WTC11 (cell line): ENCODE results near the gene SEMA4D. TPM values are rescaled to one million over a fixed set of nuclear protein-coding genes. Genes with fewer than 3 reads are reported as not detected.

ENCODE experiments used
- ATAC-seq: fragments of 200-7000 bp; cut with Tn5 transposase; 2 replicates; pipeline ENCODE4 v1.10.0; 2021; ENCODE audit warnings: mild to moderate bottlenecking, moderate library complexity
- CTCF ChIA-PET: fragments of 300-600 bp; sonication (Branson Sonifier 250); formaldehyde crosslinking; loops from one replicate; lab custom pipeline; 2021; ENCODE audit warnings: antibody characterized with exemption; lab: Charles Lee
- POLR2A ChIA-PET: fragments of 350-600 bp; sonication (Branson Sonifier 250); formaldehyde crosslinking; loops from one replicate; lab custom pipeline; 2021; ENCODE audit warnings: antibody characterized with exemption; lab: Charles Lee
- DNase-seq: peaks from one replicate; pipeline ENCODE4 v3.0.0; 2021; ENCODE audit warnings: low spot score
- H3K27ac Mint-ChIP-seq: 2 replicates; pipeline ENCODE4 v1.8.0; 2021; ENCODE audit warnings: mixed read lengths
- H3K27me3 Mint-ChIP-seq: 2 replicates; pipeline ENCODE4 v1.8.0; 2021; ENCODE audit warnings: low read depth, mild to moderate bottlenecking, moderate library complexity, mixed read lengths
- H3K36me3 Mint-ChIP-seq: 2 replicates; pipeline ENCODE4 v1.8.0; 2021; ENCODE audit warnings: mixed read lengths
- H3K4me1 Mint-ChIP-seq: 2 replicates; pipeline ENCODE4 v1.8.0; 2022; ENCODE audit warnings: mixed read lengths
- H3K4me3 Mint-ChIP-seq: 2 replicates; pipeline ENCODE4 v1.8.0; 2021; ENCODE audit warnings: mild to moderate bottlenecking, moderate library complexity, mixed read lengths
- H3K9me3 Mint-ChIP-seq: 2 replicates; pipeline ENCODE4 v1.8.0; 2021; ENCODE audit warnings: mixed read lengths
- ATF1 ChIP-seq: sonication (generic); formaldehyde crosslinking; IDR thresholded peaks from 2 replicates; pipeline ENCODE4 v1.8.1; 2023; ENCODE audit warnings: mild to moderate bottlenecking, moderate library complexity, missing genetic modification reagents
- ERG ChIP-seq: fragments of 250-450 bp; sonication (Bioruptor Pico); IDR thresholded peaks from 2 replicates; pipeline ENCODE4 v1.8.0; 2021; ENCODE audit warnings: mild to moderate bottlenecking
- FOXJ3 ChIP-seq: sonication (generic); formaldehyde crosslinking; IDR thresholded peaks from 2 replicates; pipeline ENCODE4 v1.9.0; 2021; ENCODE audit warnings: missing genetic modification reagents, mild to moderate bottlenecking, borderline replicate concordance
- GTF2I ChIP-seq: fragments of 250-450 bp; sonication (Bioruptor Pico); conservative IDR thresholded peaks from 2 replicates; pipeline ENCODE4 v1.4.0; 2021; ENCODE audit warnings: mild to moderate bottlenecking
- IRF1 ChIP-seq: sonication (generic); formaldehyde crosslinking; IDR thresholded peaks from 2 replicates; pipeline ENCODE4 v1.8.0; 2023; ENCODE audit warnings: missing genetic modification reagents
- NFE2L1 ChIP-seq: sonication (generic); formaldehyde crosslinking; IDR thresholded peaks from 2 replicates; pipeline ENCODE4 v1.8.1; 2023; ENCODE audit warnings: missing genetic modification reagents
- NFYB ChIP-seq: sonication (generic); formaldehyde crosslinking; conservative IDR thresholded peaks from 2 replicates; pipeline ENCODE4 v1.8.0; 2022; ENCODE audit warnings: low read depth, missing genetic modification reagents
- NR1H2 ChIP-seq: sonication (generic); formaldehyde crosslinking; IDR thresholded peaks from 2 replicates; pipeline ENCODE4 v1.9.0; 2021; ENCODE audit warnings: mild to moderate bottlenecking, moderate library complexity, missing genetic modification reagents
- OVOL2 ChIP-seq: fragments of 250-450 bp; sonication (Bioruptor Pico); IDR thresholded peaks from 2 replicates; pipeline ENCODE4 v1.9.0; 2021; ENCODE audit warnings: mild to moderate bottlenecking, borderline replicate concordance
- PRDM15 ChIP-seq: sonication (generic); formaldehyde crosslinking; IDR thresholded peaks from 2 replicates; pipeline ENCODE4 v1.8.0; 2022; ENCODE audit warnings: missing genetic modification reagents
- PRRX2 ChIP-seq: fragments of 250-450 bp; sonication (Bioruptor Pico); IDR thresholded peaks from 2 replicates; pipeline ENCODE4 v1.8.0; 2021; ENCODE audit warnings: mild to moderate bottlenecking
- RORB ChIP-seq: fragments of 250-450 bp; sonication (Bioruptor Pico); IDR thresholded peaks from 2 replicates; pipeline ENCODE4 v1.9.0; 2021; ENCODE audit warnings: mild to moderate bottlenecking
- TP53 ChIP-seq: sonication (generic); formaldehyde crosslinking; IDR thresholded peaks from 2 replicates; pipeline ENCODE4 v1.8.1; 2023; ENCODE audit warnings: mild to moderate bottlenecking, missing genetic modification reagents
- USF1 ChIP-seq: sonication (generic); formaldehyde crosslinking; IDR thresholded peaks from 2 replicates; pipeline ENCODE4 v1.8.0; 2022; ENCODE audit warnings: mild to moderate bottlenecking, missing genetic modification reagents
- ZMAT4 ChIP-seq: fragments of 250-450 bp; sonication (Bioruptor Pico); IDR thresholded peaks from 2 replicates; pipeline ENCODE4 v1.9.0; 2021; ENCODE audit warnings: mild to moderate bottlenecking
- ZNF416 ChIP-seq: fragments of 250-450 bp; sonication (Bioruptor Pico); IDR thresholded peaks from 2 replicates; pipeline ENCODE4 v1.9.0; 2021; ENCODE audit warnings: mild to moderate bottlenecking, inconsistent platforms
- ZNF671 ChIP-seq: fragments of 250-450 bp; sonication (Bioruptor Pico); IDR thresholded peaks from 2 replicates; pipeline ENCODE4 v1.8.0; 2021; ENCODE audit warnings: mild to moderate bottlenecking
- total RNA-seq: library from RNA; stranded (reverse); gene quantifications from 3 replicates; pipeline ENCODE4 v1.2.3, GENCODE V29; 2021
- TF ChIP-seq, protein P1 (sequence below): fragments of 200-600 bp; IDR thresholded peaks from 2 replicates; pipeline ENCODE4 v1.8.0; 2022; ENCODE audit warnings: antibody characterized with exemption
- TF ChIP-seq, protein P2 (sequence below): sonication (generic); formaldehyde crosslinking; IDR thresholded peaks from 2 replicates; pipeline ENCODE4 v1.8.1; 2022; ENCODE audit warnings: low read depth, mild to moderate bottlenecking, moderate library complexity, missing genetic modification reagents, borderline replicate concordance

SEMA4D gene
- total RNA-seq, 1 experiment from 2014 or later, result 67.8 TPM

DNA sequence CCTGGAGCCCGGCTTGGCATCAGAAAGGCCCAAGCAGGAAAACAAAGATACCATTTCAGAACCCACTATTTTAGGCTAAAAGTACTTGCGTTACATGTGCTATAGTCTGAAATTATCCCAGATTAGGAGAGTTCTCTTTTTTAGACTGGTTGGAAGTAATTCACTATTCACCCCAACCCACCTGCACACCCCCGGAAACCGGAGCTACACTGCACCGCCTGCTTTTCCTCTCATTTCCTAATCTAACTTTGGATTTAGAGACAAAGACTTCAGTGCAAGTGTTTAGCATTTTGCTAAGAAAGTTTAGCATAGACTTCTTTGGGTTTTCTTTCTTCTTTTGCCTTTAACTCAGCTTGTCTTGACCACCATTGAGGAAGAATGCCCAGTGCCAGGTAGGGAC lies 100.4 kb downstream of the SEMA4D start:
- Mint-ChIP-seq H3K27ac (no peak overlapping the region), H3K9me3 (no peaks in the 10 kb centered on the region), H3K27me3 (no peaks in the 10 kb centered on the region), H3K36me3 (peaks cover 64% of the 10 kb centered on the region), H3K4me1 (no peaks in the 10 kb centered on the region), H3K4me3 (no peak overlapping the region)
- DNase-seq (no peak), ATAC-seq (no peak)
- CTCF ChIA-PET, result no interaction called here
- POLR2A ChIA-PET, result no interaction called here
- no peak for TF ChIP-seq OVOL2 (CRISPR knock-in tag)
- TF ChIP-seq ZMAT4 (CRISPR knock-in tag), result no peak
- TF ChIP-seq NFE2L1, result no peak
- TF ChIP-seq TP53, result no peak
- TF ChIP-seq NFYB (CRISPR knock-in tag), result no peak
- TF ChIP-seq, protein P1, sequence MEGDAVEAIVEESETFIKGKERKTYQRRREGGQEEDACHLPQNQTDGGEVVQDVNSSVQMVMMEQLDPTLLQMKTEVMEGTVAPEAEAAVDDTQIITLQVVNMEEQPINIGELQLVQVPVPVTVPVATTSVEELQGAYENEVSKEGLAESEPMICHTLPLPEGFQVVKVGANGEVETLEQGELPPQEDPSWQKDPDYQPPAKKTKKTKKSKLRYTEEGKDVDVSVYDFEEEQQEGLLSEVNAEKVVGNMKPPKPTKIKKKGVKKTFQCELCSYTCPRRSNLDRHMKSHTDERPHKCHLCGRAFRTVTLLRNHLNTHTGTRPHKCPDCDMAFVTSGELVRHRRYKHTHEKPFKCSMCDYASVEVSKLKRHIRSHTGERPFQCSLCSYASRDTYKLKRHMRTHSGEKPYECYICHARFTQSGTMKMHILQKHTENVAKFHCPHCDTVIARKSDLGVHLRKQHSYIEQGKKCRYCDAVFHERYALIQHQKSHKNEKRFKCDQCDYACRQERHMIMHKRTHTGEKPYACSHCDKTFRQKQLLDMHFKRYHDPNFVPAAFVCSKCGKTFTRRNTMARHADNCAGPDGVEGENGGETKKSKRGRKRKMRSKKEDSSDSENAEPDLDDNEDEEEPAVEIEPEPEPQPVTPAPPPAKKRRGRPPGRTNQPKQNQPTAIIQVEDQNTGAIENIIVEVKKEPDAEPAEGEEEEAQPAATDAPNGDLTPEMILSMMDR, result no peak
- TF ChIP-seq, protein P2, sequence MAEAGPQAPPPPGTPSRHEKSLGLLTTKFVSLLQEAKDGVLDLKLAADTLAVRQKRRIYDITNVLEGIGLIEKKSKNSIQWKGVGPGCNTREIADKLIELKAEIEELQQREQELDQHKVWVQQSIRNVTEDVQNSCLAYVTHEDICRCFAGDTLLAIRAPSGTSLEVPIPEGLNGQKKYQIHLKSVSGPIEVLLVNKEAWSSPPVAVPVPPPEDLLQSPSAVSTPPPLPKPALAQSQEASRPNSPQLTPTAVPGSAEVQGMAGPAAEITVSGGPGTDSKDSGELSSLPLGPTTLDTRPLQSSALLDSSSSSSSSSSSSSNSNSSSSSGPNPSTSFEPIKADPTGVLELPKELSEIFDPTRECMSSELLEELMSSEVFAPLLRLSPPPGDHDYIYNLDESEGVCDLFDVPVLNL (CRISPR knock-in tag), result no peak
- TF ChIP-seq IRF1 (CRISPR knock-in tag), result no peak
- no peak for TF ChIP-seq RORB
- no peak for TF ChIP-seq ATF1 (CRISPR knock-in tag)
- TF ChIP-seq PRDM15 (CRISPR knock-in tag), result no peak
- no peak for TF ChIP-seq ZNF416 (CRISPR knock-in tag)
- no peak for TF ChIP-seq ERG
- TF ChIP-seq NR1H2 (CRISPR knock-in tag), result no peak
- no peak for TF ChIP-seq ZNF671
- TF ChIP-seq FOXJ3 (CRISPR knock-in tag), result no peak
- no peak for TF ChIP-seq GTF2I (CRISPR knock-in tag)
- no peak for TF ChIP-seq PRRX2 (CRISPR knock-in tag)
- no peak for TF ChIP-seq USF1
